HG03521 (cell line): ENCODE measurements around the gene EGFLAM.

ENCODE experiments used
- ATAC-seq: cut with Tn5 transposase; IDR thresholded peaks from one replicate; pipeline ENCODE4 v1.9.1; 2021; ENCODE audit warnings: mild to moderate bottlenecking, moderate library complexity; ENCODE audit not compliant: unreplicated experiment

EGFLAM gene

GRCh38 chr5:38258319-38259061, at the start of gene EGFLAM:
EGFLAM (plus strand) TSS chr5:38258559; CDS start chr5:38258755, 196 bp downstream.
- no peak for ATAC-seq

GRCh38 chr5:38208782-38209378, 49.5 kb upstream of the EGFLAM start:
- ATAC-seq: no peak

GRCh38 chr5:38210676-38211353, 47.5 kb upstream of the EGFLAM start:
- ATAC-seq: no peak

DNA sequence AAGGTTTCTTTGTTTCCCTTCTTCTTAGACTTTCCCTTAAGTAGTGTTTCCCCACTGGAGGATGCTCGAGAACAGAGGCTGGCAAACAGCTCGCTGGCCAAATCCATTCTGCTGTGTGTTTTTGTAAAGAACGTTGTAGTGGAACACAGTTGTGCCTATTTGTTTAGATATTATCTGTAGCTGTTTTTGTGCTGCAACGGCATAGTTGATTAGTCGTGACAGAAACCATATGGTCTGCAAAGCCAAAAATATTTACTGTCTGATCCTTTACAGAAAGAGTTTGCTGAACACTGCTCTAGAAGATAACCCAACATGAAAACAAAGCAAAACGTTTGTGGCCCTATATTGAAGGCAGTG, 47.0 kb upstream of the EGFLAM start:
- no peak for ATAC-seq

DNA sequence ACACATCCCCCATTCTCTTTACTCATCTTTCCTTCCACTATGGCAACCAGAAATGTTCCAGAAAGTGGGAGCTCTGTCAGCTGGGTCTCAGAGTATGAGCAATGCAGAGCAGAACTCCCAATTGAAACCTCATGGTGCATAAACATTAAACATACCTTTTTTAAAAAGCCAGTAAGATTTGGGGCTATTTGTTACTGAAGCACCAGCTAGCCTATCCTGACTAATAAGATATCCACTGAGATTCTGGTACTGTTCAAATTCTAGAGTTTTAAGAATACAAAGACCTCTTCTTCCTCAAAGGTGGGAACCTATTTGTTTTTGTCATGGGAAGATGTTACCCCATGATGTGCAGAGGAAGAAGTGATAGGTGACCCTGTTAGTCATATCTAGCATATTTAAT, 46.1 kb upstream of the EGFLAM start:
- no peak for ATAC-seq

DNA sequence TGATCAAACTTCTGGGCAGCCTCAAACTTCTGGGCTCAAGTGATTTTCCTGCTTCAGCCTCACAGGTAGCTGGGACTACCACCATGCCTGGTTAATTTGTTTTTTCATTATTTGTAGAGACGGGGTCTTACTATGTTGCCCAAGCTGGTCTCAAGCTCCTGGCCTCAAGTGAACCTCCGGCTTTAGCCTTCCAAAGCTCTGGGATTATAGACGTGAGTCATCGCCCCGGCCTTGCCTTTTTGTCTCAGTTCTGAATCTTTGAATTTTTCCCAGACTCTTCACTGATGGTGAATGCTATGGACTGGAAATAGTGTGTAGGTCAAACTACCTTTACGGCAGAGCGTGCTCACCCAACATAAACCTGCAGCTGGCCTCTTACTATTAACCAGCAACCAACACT, 32.3 kb upstream of the EGFLAM start:
- no peak for ATAC-seq

- ATAC-seq: no peak
These were observed 29.4 kb upstream of the EGFLAM start for GRCh38 chr5:38228914-38229313.

GRCh38 chr5:38234737-38235136, 23.6 kb upstream of the EGFLAM start:
- ATAC-seq: no peak

DNA sequence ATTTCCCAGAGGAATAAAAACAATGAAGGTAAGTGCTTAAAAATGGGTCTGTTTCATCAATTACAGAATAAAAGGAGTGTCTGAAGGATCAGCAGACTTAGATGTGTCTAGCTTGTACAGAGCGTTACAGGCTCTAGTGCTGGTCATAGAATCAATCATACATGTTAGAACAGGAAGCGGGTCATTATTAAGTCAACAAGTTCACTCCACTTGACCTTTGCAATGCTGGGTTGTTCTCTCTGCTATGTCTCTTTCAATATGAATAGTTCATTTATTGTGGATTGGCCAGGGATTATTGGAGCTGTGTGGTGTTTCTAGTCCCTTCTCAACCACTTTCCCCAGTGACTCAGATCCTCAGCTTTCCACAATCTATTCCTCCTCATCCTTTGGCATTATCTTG, 20.7 kb upstream of the EGFLAM start:
- ATAC-seq: no peak

- ATAC-seq: no peak
These were observed 18.1 kb upstream of the EGFLAM start for GRCh38 chr5:38240212-38240611.

DNA sequence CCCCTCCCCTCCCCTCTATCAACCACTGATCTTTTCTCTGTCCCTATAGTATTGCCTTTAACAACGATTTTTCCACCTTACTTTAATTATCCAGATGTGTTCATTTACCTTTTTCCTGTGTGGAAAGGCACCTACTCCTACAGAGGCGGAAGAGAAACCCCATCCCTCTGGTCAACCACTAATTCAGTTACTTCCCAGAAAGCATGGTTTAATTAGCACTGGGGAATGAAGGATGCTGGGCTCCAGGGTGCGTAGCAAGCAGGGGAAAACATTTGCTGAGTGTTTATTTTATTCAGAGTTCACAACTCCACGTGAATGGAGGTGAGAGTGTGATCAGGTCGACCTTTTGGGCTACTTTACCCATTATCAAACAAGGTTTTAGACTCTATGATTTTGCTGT, 16.7 kb upstream of the EGFLAM start:
- no peak for ATAC-seq

DNA sequence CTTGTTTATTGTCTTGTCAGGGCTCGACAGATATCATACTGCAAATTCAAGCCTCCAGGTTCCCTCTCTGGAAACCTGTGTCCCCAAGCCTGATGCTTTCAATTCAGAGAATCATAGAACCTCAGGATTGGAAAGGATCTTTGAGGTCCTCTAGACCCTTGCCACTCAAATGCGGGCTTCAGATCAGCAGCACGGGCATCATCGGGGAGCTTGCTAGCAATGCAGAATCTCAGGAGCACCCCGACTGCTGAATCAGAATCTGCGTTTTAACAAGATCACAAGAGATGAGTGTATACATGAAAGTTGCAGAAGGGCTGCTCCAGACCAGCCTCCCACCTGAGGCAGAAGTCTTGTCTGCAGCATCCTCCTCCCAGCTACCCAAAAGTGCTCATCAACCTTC, 13.1 kb upstream of the EGFLAM start:
- ATAC-seq: no peak

GRCh38 chr5:38249301-38249700, 9.1 kb upstream of the EGFLAM start:
- ATAC-seq: no peak

DNA sequence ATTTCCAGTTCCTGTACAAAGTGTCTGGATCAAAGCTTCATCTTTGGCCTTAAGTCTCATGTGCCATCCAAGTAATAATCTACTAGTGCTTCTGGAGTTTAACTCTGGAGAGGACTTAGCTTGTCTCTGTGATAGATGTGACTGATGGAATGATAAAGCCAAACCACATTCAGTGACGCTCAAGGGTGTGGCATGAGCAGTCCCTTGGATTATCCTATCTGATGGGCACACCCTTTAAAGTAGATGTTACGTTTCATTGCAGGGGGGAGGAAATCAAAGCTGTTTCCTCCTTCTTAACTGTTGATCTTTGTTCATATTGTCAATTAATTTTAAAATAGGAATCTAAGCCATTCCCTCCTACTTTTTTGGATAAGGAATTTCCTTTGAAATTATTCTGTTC, 8.5 kb upstream of the EGFLAM start:
- no peak for ATAC-seq

DNA sequence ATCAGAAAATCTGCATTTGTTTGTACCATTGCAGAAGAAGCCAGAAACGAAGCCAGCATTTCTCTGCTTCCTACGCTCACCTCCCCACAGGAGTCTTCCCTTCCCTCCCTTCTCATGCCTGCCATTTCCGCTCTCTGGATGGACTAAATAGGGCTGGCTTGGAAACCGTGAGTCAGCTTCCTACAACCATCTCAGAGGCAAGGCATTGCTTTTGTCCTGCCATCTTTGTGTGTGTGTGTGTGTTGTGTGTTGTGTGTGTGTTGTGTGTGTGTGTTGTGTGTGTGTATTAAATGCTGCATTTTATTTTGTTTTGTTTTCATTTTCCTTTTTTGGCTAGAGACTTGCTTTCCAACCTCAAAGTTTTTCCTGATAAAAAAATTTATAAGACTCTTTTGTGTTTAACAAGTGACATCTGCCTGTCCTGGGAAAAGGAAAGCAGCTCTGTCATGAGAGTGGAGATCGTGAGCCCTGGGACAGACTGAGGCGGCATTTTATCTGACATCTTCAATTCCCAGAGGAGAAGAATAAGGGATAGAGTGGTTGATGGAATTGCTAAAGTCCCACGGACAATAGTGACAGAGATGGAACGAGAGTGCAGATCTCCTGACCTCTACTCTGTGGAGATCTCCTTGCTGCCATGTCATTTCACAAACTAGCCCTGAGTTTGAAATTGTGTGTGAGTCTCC, 7.5 kb upstream of the EGFLAM start:
- no peak for ATAC-seq

DNA sequence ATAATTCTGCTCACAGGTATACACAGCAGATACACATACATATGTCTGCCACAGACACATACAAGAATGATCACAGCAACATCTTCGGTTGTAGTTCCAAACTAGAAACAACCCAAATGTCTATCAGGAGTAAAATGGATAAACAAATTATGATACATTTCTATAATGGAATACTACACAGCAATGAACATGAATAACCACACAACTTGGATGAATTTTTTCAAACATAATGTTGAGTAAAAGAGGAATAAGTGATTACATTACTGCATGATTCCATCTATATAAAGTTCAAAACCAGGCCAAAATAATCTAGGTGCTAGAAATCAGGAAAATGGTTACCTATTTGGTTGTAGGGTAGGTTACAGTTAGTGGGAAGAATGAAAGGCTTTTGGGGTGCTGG, 4.6 kb upstream of the EGFLAM start:
- ATAC-seq: no peak

GRCh38 chr5:38257308-38258041, 884 bp upstream of the EGFLAM start:
- no peak for ATAC-seq

DNA sequence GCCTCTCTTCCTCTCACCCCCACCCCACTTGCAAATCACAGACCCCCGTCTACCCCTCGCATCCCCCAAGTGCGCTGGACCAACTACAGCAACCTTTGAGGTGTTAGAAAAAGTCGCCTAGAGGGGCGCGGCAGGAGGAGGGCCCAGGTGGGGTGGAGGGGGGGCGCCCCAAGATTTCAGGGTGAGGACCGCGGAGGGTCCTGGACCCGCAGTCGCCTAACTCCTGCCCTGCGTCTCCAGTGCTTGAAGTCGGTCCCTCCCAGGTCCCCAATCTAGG, 379 bp upstream of the EGFLAM start:
- ATAC-seq: no peak

- no peak for ATAC-seq
These were observed 876 bp downstream of the EGFLAM start for GRCh38 chr5:38259062-38259808.

DNA sequence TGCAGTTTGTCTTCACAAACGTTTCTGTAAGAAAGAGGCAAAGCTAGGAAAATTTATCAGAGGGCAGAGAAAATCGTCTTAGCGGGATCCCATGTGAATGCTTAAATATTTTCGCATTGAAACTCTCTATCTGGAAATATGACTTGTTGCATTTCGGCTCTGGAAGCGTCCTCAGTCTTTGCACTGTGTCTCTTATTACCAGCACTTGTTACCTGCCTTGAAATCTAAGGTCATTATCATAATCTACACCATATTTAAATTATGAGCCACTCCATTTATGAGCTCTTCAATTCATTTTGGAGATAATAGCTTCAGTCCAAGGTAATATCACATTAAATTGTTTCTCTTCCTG, 1.4 kb downstream of the EGFLAM start:
- ATAC-seq: no peak

- ATAC-seq: no peak
These were observed 5.6 kb downstream of the EGFLAM start for GRCh38 chr5:38263983-38264382.
